NCI-H1105 (cell line): ENCODE measurements around the gene MAP3K7CL.
"Not testable (repeated sequence)": the region's sequence is repeated elsewhere in the genome, so short reads cannot be mapped to it uniquely, and the experiment has no call there.

Source experiments
- DNase-seq: peaks from one replicate; lab custom pipeline; 2025; lab: John Stamatoyannopoulos, UW

Gene MAP3K7CL

GRCh38 chr21:29133796-29134195 is 3.4 kb downstream of the MAP3K7CL start:
- DNase-seq, result no peak

GRCh38 chr21:29135481-29135880 is 5.0 kb downstream of the MAP3K7CL start:
- no peak for DNase-seq

DNA sequence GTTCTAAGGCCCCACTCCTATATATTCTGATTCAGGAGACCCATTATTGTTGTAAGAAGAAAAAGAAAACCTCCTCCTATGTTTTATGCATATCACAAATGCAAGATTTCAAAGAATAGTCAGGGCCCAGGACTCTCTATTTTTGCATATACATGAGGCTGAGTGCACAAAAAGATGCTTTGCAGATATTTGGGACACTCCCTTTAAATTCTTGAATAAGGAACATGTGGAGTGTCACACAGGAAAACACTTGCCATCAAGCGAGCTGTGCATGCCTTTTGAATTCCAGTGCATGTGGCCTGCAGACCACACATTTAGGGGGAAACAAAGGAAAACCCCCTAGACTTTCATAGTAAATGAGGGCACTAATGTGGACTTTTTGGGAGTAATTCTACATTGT is 5.6 kb downstream of the MAP3K7CL start:
- no peak for DNase-seq

- DNase-seq, result no peak
These were observed 14.4 kb downstream of the MAP3K7CL start for GRCh38 chr21:29144736-29145353.

DNA sequence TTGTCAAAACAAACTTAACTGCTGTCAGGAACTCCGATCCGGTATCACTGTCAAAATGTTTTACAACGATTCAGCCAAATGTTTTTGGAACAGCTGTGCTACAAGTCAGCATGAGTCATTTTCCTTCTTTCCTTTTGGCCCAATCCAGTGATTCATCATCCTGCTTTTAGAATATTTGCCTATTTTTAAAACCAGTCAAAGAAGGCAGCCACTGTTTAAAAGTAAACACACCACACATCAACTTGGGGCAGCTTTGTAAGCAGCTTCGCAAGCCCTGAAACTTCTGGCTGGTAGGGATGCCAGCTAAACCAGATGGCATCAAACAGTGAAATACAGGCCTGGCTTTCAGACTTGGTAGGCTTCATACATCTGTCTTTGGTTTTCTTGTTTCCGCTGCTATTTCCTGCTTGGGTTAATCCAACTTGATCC is 14.9 kb downstream of the MAP3K7CL start:
- DNase-seq, result no peak

GRCh38 chr21:29145852-29146453 is 15.5 kb downstream of the MAP3K7CL start:
- no peak for DNase-seq

- no peak for DNase-seq
These were observed 16.3 kb downstream of the MAP3K7CL start for GRCh38 chr21:29146726-29147125.

GRCh38 chr21:29148530-29148929 is 18.1 kb downstream of the MAP3K7CL start:
- DNase-seq, result no peak

GRCh38 chr21:29149808-29150425 is 19.5 kb downstream of the MAP3K7CL start:
- no peak for DNase-seq

GRCh38 chr21:29151931-29152330 is 21.5 kb downstream of the MAP3K7CL start:
- DNase-seq, result no peak

DNA sequence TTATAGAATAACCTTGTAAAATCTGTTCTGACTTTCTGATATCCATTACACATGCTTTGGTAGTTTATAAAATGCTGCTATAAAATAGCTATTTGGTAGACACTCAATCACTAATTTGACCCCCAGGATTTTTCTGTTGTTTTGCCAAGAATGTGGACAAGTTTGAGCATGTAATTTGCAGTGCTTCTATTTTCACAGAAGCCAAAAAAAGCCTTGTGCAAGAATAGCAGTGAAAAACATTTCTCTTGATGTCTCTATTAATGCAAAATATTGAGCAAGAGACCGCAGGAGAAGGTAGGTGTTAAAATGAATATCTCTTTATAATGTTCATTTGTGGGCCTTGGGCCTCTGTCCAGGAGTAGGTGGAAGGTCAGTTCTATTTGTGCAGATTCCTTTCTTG is 22.5 kb downstream of the MAP3K7CL start:
- no peak for DNase-seq

DNA sequence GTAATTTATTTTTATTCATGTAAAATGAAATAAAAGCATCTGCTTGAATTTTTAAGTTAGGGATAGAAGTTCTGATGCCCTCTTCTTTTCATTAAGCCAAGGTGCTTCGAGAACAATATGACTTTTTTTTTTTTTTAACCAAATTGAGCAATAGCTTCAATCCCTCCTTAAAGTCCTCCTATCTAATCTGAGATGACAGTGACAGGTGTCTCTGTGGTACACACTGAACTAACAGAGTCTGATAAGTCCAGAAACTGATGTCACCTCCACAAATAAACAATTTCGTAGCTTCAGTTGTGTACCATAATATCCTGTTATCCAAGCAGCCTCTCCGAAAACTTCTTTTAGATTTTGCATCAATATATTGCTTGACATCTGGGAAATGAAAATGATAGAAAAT is 23.8 kb downstream of the MAP3K7CL start:
- DNase-seq, result no peak

- no peak for DNase-seq
These were observed 24.9 kb downstream of the MAP3K7CL start for GRCh38 chr21:29155118-29155932.

- DNase-seq, result no peak
These were observed 25.5 kb downstream of the MAP3K7CL start for GRCh38 chr21:29155933-29156260.

- no peak for DNase-seq
These were observed 26.6 kb downstream of the MAP3K7CL start for GRCh38 chr21:29157080-29157479.

- no peak for DNase-seq
These were observed 29.4 kb downstream of the MAP3K7CL start for GRCh38 chr21:29159842-29160241.

- not testable (repeated sequence) for DNase-seq
These were observed 32.4 kb downstream of the MAP3K7CL start for GRCh38 chr21:29162825-29163224.

DNA sequence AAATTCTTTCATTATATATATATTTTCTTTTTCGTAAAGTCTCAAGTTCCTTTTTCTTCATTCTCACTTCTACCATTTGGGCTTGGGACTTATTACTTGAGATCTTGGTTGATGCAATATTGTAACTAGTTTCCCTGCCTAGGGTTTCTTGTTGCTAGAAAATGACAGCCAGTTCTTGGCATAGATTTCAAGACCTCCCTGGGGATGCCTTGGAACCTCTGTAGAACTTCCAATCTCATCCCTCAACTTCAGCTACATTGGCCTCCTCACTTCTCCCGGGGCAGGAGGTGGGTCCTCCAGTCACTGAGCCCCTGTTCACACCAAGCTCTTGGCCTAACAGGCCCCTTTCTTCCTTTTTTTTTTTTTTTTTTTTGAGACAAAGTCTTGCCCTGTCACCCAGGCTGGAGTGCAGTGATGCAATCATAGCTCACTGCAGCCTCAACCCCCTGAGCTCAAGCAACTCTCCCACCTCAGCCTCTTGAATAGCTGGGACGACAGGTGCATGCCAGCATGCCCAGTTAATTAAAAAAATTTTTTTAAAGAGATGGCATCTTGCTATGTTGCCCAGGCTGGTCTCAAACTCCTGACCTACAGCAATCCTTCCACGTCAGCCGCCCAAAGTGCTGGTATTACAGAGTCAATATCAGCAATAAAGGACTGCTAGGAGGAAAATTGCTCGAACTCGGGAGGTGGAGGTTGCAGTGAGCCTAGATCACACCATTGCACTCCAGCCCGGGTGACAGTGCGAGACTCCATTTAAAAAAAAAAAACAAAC is 33.1 kb downstream of the MAP3K7CL start:
- no peak for DNase-seq

- DNase-seq, result peak; percentile 4
These were observed 34.0 kb downstream of the MAP3K7CL start for GRCh38 chr21:29164323-29164942.

- DNase-seq, result no peak
These were observed 35.9 kb downstream of the MAP3K7CL start for GRCh38 chr21:29166323-29166722.

DNA sequence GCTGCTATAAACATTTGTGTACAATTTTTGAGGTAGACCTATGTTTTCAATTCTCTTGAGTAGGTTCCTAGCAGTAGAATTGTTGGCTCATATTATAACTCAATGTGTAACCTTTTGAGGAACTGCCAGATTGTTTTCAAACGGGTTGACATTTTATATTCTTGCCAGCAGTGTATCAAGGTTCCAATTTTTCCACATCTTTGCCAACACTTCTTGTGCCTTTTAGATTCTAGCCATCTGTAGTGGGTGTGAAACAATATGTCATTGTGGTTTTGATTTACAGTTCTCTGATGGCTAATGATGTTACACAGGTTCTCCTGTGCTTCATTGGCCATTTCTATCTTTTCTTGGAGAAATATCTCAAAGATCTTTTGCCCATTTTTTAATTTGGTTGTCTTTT is 36.4 kb downstream of the MAP3K7CL start:
- no peak for DNase-seq

DNA sequence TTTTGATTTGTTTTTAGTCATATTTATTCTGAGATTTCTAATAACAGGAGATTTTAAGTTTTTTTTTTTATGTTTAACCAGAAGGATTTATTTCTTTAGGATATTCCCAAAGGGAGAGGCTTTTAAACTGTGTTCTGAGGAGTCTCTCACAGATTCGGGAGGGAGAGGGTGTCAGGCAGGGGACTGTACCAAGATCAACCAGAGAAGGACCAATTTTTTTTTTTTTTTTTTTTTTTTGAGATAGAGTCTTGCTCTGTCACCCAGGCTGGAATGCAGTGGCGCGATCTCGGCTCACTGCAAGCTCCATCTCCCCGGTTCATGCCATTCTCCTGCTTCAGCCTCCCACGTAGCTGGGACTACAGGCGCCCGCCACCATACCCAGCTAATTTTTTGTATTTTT is 37.0 kb downstream of the MAP3K7CL start:
- DNase-seq, result not testable (repeated sequence)
